Esophagus squamous epithelium (tissue), 5 donors: ENCODE results near the gene SRGAP1. TPM values are rescaled to one million over a fixed set of nuclear protein-coding genes. Genes with fewer than 3 reads are reported as not detected.

ENCODE experiments used
- DNase-seq: peaks from one replicate; lab custom pipeline; 2025; lab: John Stamatoyannopoulos, UW
- H3K27ac ChIP-seq, 4 donors: fragments of 200-600 bp; sonication (generic); one replicate each; pipeline ENCODE4 v1.5.1; 2016 to 2019; ENCODE audit warnings: mild to moderate bottlenecking in 1 of 4
- H3K27me3 ChIP-seq, 4 donors: fragments of 200-600 bp; sonication (generic); 1 replicate in 3 of 4; 2 replicates in 1 of 4; pipeline versions ENCODE4 v1.5.1 to v1.6.0; 2017 to 2021; ENCODE audit warnings: antibody characterized with exemption in 1 of 4
- H3K36me3 ChIP-seq, 3 donors: fragments of 200-600 bp; sonication (generic); one replicate each; pipeline ENCODE4 v1.5.1; 2016 to 2019
- H3K4me1 ChIP-seq, 3 donors: fragments of 200-600 bp; sonication (generic); one replicate each; pipeline ENCODE4 v1.5.1; 2017 to 2019
- H3K4me3 ChIP-seq, 4 donors: fragments of 200-600 bp; sonication (generic); 1 replicate in 3 of 4; 2 replicates in 1 of 4; pipeline ENCODE4 v1.5.1; 2016 to 2019; ENCODE audit warnings: mild to moderate bottlenecking in 2 of 4, moderate library complexity in 1 of 4
- H3K9me3 ChIP-seq, 3 donors: fragments of 200-600 bp; sonication (generic); one replicate each; pipeline ENCODE4 v1.5.1; 2016 to 2019
- POLR2A ChIP-seq, 4 donors: fragments of 450-650 bp; IDR thresholded peaks; one replicate each; pipeline ENCODE4 v1.6.1; 2017; ENCODE audit warnings: antibody characterized with exemption in 4 of 4, mild to moderate bottlenecking in 4 of 4, moderate library complexity in 3 of 4
- WGBS, 2 donors: methylation state at CpG; one replicate each; pipeline ENCODE4 v1.1.5; 2018; 5-methylcytosine and 5-hydroxymethylcytosine counted together
- intact Hi-C: fragments of 100-400 bp; cut with DNase I; formaldehyde crosslinking; loops from one replicate; pipeline ENCODE4 v1.15.0; 2022
- total RNA-seq, 4 donors: library from RNA; depleted of rRNA; stranded (reverse); fragments of >200 nt; gene quantifications; one replicate each; pipeline ENCODE4 v1.1.0, GENCODE V29; 2016
- TF ChIP-seq, protein P1 (sequence below), 6 experiments: fragments of 450-650 bp in 4 of 6; fragments of 200-600 bp in 2 of 6; sonication (generic) in 2 of 6; IDR thresholded peaks; one replicate each; pipeline ENCODE4 v1.5.1; 2016 to 2019; ENCODE audit warnings: antibody characterized with exemption in 6 of 6, mild to moderate bottlenecking in 4 of 6, moderate library complexity in 4 of 6
- donor health status: DM: yes; HTN: yes; CAD: no.

The SRGAP1 gene
- total RNA-seq, 4 donors from 2014 or later, result 2.0 to 5.3 (median 3.6) TPM

- DNase-seq, result no peak
- Histone ChIP-seq H3K27me3 (no peaks in the 10 kb centered on the region), H3K27ac (no peak overlapping the region), H3K4me3 (no peak overlapping the region), H3K9me3 (no peaks in the 10 kb centered on the region), H3K4me1 (peaks cover 0 to 22% (median 0%) of the 10 kb centered on the region in 3 donors), H3K36me3 (no peaks in the 10 kb centered on the region)
- intact Hi-C loops, result no loop called here
- TF ChIP-seq, protein P1, sequence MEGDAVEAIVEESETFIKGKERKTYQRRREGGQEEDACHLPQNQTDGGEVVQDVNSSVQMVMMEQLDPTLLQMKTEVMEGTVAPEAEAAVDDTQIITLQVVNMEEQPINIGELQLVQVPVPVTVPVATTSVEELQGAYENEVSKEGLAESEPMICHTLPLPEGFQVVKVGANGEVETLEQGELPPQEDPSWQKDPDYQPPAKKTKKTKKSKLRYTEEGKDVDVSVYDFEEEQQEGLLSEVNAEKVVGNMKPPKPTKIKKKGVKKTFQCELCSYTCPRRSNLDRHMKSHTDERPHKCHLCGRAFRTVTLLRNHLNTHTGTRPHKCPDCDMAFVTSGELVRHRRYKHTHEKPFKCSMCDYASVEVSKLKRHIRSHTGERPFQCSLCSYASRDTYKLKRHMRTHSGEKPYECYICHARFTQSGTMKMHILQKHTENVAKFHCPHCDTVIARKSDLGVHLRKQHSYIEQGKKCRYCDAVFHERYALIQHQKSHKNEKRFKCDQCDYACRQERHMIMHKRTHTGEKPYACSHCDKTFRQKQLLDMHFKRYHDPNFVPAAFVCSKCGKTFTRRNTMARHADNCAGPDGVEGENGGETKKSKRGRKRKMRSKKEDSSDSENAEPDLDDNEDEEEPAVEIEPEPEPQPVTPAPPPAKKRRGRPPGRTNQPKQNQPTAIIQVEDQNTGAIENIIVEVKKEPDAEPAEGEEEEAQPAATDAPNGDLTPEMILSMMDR (IDR thresholded peaks at IDR 0.05), result no peak
- no peak for TF ChIP-seq POLR2A (IDR thresholded peaks at IDR 0.05)
- WGBS, 2 donors, result 58 to 68% methylated on average over 7 of the region's 7 CpGs
These were observed 90.4 kb downstream of the SRGAP1 start for GRCh38 chr12:63934936-63935335.

DNA sequence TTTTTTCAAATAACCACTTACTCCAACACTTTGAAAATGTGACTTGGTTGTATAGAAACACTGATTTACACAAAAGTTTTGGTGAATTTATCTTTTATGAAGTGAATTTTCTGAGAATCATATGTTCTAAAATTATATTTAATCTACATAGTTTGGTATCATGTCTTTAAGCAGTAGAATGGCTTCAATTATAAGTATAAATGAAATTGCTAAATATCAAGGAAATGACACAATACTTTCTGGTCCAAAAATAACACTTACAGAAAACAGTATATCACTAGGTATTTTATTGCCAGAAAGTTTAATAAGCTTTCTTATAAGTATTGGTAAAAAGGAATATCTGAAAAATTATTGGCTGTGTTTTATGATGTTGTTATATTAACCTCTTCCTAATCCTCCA, 90.9 kb downstream of the SRGAP1 start:
- intact Hi-C loops, result no loop called here
- Histone ChIP-seq H3K36me3 (no peaks in the 10 kb centered on the region), H3K9me3 (no peaks in the 10 kb centered on the region), H3K27me3 (no peaks in the 10 kb centered on the region), H3K4me1 (peaks cover 0 to 23% (median 0%) of the 10 kb centered on the region in 3 donors), H3K4me3 (no peak overlapping the region), H3K27ac (no peak overlapping the region)
- no peak for TF ChIP-seq POLR2A (IDR thresholded peaks at IDR 0.05)
- TF ChIP-seq, protein P1 (IDR thresholded peaks at IDR 0.05), result no peak
- DNase-seq, result no peak

DNA sequence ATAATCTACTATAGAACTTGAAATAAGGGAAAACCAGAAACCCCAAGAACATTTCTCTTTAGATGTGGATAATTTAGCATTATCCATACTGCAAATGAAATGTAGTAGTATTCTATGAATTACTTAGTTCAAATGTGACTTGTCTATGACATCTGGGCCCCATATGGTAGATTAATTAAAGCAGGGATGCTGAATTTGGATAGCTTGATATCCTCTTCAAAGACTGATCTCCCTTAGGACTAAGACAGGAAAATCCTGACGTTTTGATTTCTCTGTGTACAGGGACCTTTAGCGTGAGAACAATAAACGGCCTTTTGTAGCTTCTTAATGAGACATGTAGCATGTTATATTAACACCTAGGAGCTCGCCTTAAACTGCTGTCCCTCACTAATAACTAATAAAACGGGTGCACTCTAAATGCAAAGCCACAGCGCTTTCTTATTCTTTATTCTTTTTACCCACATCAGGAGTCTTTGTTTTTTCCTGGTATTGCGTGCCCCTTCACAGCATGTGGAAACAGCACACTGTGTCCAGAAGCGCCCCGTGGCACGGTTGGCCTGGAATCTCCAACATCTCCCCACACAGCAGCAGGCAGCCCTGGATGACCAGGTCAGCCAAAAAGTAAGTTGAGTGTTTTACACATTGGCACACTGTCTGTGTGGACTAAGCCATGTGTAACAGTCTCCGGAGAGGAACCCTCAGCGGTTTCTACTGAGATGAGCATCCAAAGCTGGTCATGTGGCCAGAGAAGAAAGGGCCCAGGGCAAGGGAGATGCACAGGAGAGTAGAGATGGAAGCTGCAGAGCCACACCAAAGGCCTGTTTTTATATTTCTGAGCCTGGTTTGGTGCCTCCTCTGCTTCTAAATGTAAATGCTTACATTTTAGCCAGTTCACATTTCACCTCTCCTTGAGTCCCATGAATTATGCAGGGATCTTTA, 93.1 kb downstream of the SRGAP1 start:
- H3K27ac ChIP-seq, result no peak overlapping the region
- 64 to 80% methylated on average over 10 to 12 of the region's 12 CpGs for WGBS, 2 donors
- intact Hi-C loops, result no loop called here
- DNase-seq, result no peak
- H3K4me3 ChIP-seq, result no peak overlapping the region
- H3K27me3 ChIP-seq, result no peaks in the 10 kb centered on the region
- no peaks in the 10 kb centered on the region for H3K9me3 ChIP-seq
- peaks cover 0 to 4% (median 0%) of the 10 kb centered on the region in 3 donors for H3K4me1 ChIP-seq
- TF ChIP-seq, protein P1 (IDR thresholded peaks at IDR 0.05), result no peak
- no peak for TF ChIP-seq POLR2A (IDR thresholded peaks at IDR 0.05)
- H3K36me3 ChIP-seq, result no peaks in the 10 kb centered on the region

GRCh38 chr12:63940310-63941005, 96.0 kb downstream of the SRGAP1 start:
- Histone ChIP-seq H3K4me1 (peaks cover 0 to 4% (median 0%) of the 10 kb centered on the region in 3 donors), H3K4me3 (no peak overlapping the region), H3K27me3 (no peaks in the 10 kb centered on the region), H3K36me3 (no peaks in the 10 kb centered on the region), H3K9me3 (no peaks in the 10 kb centered on the region), H3K27ac (peak overlapping the region in 2 of 4 donors; percentile 25 to 37)
- TF ChIP-seq, protein P1 (IDR thresholded peaks at IDR 0.05), result no peak
- no peak for TF ChIP-seq POLR2A (IDR thresholded peaks at IDR 0.05)
- DNase-seq, result no peak
- WGBS, 2 donors, result 82 to 85% methylated on average over 7 of the region's 7 CpGs
- intact Hi-C loops, result no loop called here
